Ovary (tissue), 3 donors: ENCODE results near the gene PCYT2.

ENCODE experiments used
- POLR2A ChIP-seq: fragments of 450-650 bp; IDR thresholded peaks from one replicate; pipeline ENCODE4 v1.6.1; 2017; ENCODE audit warnings: antibody characterized with exemption, mild to moderate bottlenecking, moderate library complexity
- TF ChIP-seq, protein P1 (sequence below), 3 donors: fragments of 450-650 bp in 2 of 3; fragments of 200-600 bp in 1 of 3; IDR thresholded peaks; one replicate each; pipeline versions ENCODE4 v1.5.1 to v1.8.0; 2016 to 2022; ENCODE audit warnings: antibody characterized with exemption in 3 of 3, mild to moderate bottlenecking in 1 of 3
- donor health status: DM: no; HTN: no; CAD: no.

DNA sequence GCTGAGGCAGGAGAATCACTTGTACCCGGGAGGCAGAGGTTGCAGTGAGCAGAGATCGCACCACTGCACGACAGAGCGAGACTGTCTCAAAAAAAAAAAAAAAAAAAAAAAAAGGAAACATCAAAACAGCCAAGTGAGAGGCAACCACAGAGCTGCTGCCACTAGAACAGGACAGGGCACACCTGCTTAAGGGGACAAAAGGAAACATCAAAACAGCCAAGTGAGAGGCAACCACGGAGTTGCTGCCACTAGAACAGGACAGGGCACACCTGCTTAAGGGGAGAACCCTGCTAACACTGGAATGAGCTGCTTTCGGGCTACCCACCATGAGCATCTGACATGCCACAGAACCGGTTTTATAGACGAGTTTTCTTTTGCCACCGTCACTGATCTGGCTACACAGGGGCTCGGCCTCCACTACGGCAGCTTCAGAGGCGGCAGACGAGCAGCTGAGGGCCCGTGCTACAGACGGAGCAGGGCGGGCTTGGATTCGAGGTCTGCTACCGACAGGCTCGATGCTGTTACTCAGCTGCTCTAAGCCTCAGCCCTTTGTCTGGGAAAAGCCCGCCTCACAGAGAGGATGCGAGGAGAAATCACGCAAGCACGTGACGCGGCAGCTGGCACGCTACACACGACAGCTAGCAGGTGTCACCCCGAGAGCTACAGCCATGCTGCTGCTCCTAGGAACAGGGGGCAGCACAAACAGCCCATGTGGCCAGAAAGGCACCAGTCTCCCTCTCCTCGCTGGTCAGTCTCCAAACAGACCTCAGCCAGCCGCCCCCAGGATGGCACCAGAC is 52.8 kb downstream of the PCYT2 start:
- TF ChIP-seq, protein P1, sequence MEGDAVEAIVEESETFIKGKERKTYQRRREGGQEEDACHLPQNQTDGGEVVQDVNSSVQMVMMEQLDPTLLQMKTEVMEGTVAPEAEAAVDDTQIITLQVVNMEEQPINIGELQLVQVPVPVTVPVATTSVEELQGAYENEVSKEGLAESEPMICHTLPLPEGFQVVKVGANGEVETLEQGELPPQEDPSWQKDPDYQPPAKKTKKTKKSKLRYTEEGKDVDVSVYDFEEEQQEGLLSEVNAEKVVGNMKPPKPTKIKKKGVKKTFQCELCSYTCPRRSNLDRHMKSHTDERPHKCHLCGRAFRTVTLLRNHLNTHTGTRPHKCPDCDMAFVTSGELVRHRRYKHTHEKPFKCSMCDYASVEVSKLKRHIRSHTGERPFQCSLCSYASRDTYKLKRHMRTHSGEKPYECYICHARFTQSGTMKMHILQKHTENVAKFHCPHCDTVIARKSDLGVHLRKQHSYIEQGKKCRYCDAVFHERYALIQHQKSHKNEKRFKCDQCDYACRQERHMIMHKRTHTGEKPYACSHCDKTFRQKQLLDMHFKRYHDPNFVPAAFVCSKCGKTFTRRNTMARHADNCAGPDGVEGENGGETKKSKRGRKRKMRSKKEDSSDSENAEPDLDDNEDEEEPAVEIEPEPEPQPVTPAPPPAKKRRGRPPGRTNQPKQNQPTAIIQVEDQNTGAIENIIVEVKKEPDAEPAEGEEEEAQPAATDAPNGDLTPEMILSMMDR (IDR thresholded peaks at IDR 0.05): no peak
- no peak for TF ChIP-seq POLR2A
